NCI-H82 treated with DMSO at 0.1 percent for 48 hours (cell line): ENCODE measurements around the gene PATZ1.
"Not testable (repeated sequence)": the region's sequence is repeated elsewhere in the genome, so short reads cannot be mapped to it uniquely, and the experiment has no call there.

Source experiments
- DNase-seq: peaks from one replicate; lab custom pipeline; 2025; ENCODE audit not compliant: unreplicated experiment; lab: John Stamatoyannopoulos, UW

The PATZ1 gene

GRCh38 chr22:31346255-31346732 is at the start of gene PATZ1:
PATZ1 (minus strand) TSS chr22:31346346; CDS start chr22:31345602, 744 bp downstream.
- DNase-seq = peak; percentile 59

- DNase-seq = no peak
Observed at GRCh38 chr22:31394326-31394725, 48.2 kb upstream of the PATZ1 start.

GRCh38 chr22:31393893-31394292 is 47.7 kb upstream of the PATZ1 start:
- no peak for DNase-seq

- DNase-seq = not testable (repeated sequence)
Observed at GRCh38 chr22:31378651-31379050, 32.5 kb upstream of the PATZ1 start.

GRCh38 chr22:31378123-31378522 is 32.0 kb upstream of the PATZ1 start:
- no peak for DNase-seq

- no peak for DNase-seq
Observed at GRCh38 chr22:31377612-31378011, 31.5 kb upstream of the PATZ1 start.

GRCh38 chr22:31367426-31367825 is 21.3 kb upstream of the PATZ1 start:
- DNase-seq = no peak

- no peak for DNase-seq
Observed at GRCh38 chr22:31363885-31364465, 17.8 kb upstream of the PATZ1 start.

- DNase-seq = no peak
Observed at GRCh38 chr22:31361743-31362142, 15.6 kb upstream of the PATZ1 start.

GRCh38 chr22:31360029-31360428 is 13.9 kb upstream of the PATZ1 start:
- no peak for DNase-seq

- no peak for DNase-seq
Observed at GRCh38 chr22:31354515-31354914, 8.4 kb upstream of the PATZ1 start.

GRCh38 chr22:31350410-31350863 is 4.3 kb upstream of the PATZ1 start:
- DNase-seq = no peak

GRCh38 chr22:31349960-31350359 is 3.8 kb upstream of the PATZ1 start:
- DNase-seq = no peak

GRCh38 chr22:31348766-31349165 is 2.6 kb upstream of the PATZ1 start:
- DNase-seq = no peak

GRCh38 chr22:31348009-31348337 is 1.8 kb upstream of the PATZ1 start:
- DNase-seq = not testable (repeated sequence)

GRCh38 chr22:31347251-31348008 is 1.3 kb upstream of the PATZ1 start:
- DNase-seq = peak; percentile 0

- DNase-seq = no peak
Observed at GRCh38 chr22:31346733-31347250, 646 bp upstream of the PATZ1 start.

GRCh38 chr22:31345331-31346254 is 553 bp downstream of the PATZ1 start:
- DNase-seq = peak; percentile 44

- DNase-seq = no peak
Observed at GRCh38 chr22:31344578-31345330, 1.4 kb downstream of the PATZ1 start.

GRCh38 chr22:31344256-31344577 is 1.9 kb downstream of the PATZ1 start:
- DNase-seq = no peak
